ENCODE results near the gene GNG12.

GNG12 gene

GRCh38 chr1:67777440-67777839 lies 55.8 kb downstream of the GNG12 start:
- DNase-seq: no peak

DNA sequence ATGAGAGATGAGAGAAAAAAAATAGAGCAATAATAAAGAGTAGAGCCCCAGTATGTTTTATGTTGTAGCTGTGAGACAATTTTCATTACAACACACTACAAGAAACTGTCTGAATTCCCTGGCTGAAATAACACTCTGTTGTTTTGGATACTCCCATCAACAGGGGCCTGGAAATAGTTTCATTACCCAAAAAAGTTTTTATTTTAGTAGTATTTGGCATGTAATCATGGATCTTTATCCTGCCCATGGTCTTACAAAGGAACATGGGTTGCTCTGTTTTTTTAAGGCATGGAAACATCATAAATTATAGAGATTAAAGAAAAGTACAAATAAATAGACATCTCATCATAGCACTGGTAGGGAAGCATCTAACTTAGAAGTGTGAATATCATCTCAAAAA lies 56.3 kb downstream of the GNG12 start:
- no peak for DNase-seq

DNA sequence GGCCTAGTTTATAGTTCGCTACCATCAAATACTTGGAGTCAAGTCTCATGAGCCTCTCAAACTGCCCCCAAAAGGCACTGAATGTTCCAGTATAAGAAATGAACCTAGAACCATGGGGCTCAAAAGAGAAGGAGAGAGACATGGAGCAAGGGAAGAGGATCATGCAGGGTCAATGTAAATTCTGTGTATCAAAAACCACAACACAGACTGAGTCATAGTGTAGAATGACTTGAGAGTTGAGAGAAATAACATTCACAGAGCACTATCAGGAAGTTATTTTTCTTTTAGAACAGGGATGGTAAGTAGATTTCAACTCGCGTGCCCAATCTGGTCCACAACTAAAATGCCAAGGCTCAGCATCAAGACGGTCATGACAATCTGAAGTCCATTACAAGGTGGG lies 59.8 kb downstream of the GNG12 start:
- DNase-seq: no peak

GRCh38 chr1:67771749-67772148 lies 61.5 kb downstream of the GNG12 start:
- no peak for DNase-seq

DNA sequence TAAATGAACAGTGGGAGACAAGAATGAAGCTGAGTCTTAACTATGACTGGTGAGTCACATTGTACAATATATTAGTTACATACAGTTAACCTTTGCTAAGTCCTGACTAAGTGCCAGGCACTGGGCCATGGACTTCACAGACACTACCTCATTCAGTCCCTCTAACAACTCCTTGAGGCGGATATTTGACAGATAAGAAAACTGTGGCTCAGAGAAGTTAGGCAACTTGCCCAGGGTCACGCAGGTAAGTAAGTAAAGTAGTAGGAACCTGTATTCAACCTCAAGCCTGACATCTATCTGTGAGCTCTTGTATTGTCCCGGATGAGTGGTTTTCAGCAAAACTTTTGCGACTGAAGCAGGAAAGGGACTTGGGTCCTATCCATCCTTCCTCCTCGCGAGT lies 62.1 kb downstream of the GNG12 start:
- DNase-seq: no peak

DNA sequence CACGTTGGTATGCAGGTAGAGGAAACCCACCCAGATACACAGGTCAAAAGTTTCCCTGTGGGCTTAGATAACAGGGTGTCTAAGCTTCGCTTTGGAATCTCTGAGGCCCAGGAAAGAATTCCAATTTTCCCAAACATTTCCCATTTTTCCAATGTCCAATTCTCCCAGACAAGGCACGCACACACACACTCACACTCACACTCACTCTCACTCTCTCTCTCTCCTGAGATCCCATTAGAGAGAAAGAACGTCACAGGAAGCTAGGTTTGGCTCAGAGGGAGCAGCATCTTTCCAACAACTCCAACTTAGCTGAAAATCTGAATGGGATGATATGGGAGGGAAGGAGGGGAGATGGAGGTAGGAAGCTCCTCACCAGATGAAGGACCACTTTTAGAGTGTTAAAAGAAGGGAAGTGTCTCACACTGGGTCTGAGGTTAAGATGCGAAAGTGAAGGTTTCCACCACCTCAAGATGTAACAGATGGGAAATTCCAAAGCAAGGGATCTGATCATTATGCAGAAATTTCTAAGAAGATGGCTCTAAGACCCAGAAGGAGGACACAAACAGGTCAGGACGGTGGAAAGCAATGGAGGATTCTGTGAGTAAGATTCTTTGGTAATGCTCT lies 63.5 kb downstream of the GNG12 start:
- no peak for DNase-seq

DNA sequence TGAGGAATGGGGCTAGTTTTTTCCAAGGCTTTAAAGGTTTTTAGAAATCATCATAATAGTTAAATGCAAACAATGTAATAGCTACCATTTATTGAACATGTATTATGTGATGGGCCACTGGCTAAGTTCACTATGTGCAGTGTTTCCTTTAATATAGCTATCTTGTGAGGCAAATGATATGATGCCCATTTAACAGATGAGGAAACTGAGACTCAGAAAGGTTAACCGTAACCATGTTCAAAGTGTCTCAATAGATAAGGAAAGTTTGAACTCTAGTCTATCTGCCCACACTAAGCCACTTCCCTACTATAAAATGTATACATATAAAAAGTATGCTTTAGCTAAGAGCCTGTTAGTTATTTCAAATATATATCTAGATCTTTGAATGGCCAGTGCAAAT lies 64.8 kb downstream of the GNG12 start:
- DNase-seq: no peak

- DNase-seq: peak; percentile 14
These were observed 66.0 kb downstream of the GNG12 start for GRCh38 chr1:67767103-67767782.

DNA sequence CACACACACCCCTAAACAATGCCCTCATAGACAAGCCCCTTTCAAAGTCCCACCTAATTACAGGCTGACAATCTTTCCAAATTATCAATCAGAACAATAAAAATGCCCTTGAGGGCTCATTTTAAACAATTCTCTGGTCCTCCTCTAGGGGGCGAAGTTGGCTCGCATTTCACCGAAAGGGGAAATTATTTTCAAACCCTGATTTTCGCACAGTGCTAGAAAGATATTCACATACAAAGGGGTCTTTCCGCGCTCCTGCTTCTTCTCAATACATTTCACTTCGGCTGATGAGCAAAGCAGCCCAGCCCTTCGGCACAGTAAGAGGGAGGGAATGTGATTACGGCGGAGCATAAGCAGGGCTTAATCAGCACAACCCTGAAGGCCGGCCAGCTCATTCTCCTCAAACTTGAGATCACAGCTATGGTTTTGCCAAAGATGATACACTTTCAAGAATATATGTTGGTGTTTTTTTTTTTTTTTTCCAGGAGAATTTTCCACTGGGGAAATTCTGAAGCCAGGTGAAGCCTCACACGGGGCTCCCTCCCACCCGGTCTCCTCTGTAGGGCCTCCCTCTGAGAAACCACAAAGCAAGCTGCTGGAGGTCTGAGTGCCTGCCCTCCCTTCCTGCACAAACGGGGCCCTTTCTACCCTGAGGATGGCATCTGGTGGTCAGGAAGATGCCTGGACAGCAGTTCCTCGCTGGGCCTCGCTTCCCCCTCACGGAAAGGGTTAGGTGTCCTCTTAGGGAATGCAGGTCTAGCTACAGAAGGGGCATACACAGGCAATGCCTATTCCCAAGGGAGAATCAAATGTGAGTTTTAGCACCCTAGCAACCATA lies 66.9 kb downstream of the GNG12 start:
- DNase-seq: peak; percentile 79

GRCh38 chr1:67764633-67765032 lies 68.6 kb downstream of the GNG12 start:
- DNase-seq: peak; percentile 65

DNA sequence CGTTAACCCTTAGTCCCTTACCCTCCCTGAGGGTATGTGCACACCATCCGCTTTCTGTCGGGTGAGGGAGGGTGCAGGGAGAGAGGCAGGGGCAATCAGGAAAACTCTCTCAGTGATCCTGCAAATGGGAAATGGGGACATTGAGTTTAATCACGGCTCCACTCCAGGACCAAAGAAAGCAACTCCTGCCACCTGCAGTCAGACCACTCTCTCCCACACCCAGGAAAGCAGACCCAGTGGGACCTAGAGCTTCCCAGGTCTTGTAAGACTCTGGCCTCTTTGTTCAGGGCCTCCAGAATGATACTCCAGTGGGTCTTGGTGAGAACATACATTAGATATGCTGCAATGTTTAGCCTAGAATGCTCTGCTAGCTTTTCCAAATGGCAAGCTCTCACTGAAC lies 71.5 kb downstream of the GNG12 start:
- DNase-seq: no peak

DNA sequence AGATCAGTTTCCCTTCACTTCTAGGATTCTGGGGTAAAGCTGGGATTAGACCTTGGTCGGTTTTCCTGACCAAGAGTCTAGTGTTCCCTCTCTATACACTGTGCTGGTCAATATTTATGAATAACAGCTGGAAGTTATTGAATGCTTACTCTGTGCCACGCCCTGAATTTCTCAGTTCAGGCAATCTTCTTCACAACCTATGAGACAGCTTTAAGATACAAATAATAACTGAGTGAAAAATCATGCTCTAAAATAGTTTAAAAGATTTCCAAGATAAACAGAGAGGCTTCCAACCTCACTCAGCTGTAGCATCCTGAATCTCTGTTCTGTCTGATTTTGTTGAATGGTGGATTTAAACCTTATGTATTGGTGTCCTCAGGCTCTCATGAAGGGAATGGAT lies 72.2 kb downstream of the GNG12 start:
- DNase-seq: no peak

DNA sequence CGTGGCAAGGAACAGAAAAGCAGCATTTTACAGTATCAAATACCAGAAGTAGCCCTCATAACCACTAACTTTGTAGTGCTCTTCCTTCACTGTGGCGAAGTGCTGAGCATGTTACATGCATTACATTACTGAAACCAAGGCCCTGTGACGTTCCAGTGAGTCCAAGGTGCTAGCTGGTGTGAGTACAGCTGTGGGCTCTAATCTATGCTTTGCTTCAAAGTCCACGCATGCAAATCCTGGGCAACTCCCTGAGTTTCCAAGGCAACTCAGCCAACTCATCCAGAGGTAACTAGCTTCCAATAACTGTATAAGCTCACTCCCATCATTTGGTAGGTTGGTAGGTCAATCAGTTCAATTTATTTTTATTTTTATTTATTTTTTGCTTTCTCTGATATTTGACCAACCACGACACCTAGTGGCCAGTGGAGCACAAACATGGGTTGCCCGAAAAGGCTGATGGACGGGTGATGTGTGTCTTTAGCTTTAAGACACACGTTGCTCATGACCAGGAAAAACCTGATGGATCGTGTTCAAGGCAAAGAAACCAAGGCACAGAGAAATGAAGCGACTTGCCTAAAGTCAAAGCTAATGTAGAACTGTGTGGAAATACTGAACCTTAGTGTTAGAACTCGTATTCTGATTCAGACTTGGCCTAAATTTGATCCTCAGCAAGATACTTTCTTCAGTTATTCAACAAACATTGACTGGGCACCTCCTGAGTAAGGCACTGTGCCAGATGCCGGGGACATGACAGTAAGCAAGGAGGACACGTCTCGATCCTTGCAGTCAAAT lies 73.0 kb downstream of the GNG12 start:
- DNase-seq: peak; percentile 60

DNA sequence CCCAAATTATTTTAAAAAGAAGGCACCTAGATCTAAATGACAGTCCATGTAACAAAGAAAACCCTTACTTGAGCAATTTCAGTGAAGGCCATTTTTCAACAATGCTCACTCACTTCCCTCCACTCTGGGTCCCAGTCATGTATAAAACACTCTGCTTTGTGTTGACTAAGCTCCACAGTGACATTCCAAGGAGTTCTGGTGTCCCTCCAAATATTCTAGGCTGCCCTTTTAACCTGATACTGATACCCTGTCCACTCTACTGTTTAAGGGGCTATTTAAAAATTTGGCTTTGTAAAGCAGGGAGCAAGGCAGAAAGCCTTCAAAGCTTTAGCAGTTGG lies 73.6 kb downstream of the GNG12 start:
- no peak for DNase-seq

- DNase-seq: no peak
These were observed 74.2 kb downstream of the GNG12 start for GRCh38 chr1:67759066-67759465.

GRCh38 chr1:67755619-67756018 lies 77.6 kb downstream of the GNG12 start:
- DNase-seq: peak; percentile 36

- DNase-seq: no peak
These were observed 78.1 kb downstream of the GNG12 start for GRCh38 chr1:67755160-67755559.

DNA sequence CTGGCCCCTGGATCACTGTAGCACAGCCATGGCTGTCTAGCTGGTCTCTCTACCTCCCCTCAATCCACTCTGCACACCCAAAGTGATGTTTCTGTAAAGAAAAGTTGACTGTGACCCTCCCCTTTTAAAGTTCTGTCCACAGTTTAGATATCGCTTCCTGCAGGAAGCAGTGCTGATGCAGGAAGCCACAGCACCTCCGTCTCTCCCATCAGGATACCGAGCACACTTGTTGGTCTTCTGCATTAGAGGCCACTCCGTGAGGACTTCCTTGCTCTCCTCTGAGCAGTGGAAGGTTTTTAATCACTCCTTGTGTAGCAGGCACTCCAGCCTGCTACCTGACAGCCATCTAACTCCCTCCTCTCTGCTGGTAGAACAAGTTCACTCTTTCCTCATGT lies 78.7 kb downstream of the GNG12 start:
- no peak for DNase-seq

GRCh38 chr1:67753776-67754525 lies 79.3 kb downstream of the GNG12 start:
- no peak for DNase-seq

GRCh38 chr1:67752306-67752705 lies 81.0 kb downstream of the GNG12 start:
- no peak for DNase-seq

DNA sequence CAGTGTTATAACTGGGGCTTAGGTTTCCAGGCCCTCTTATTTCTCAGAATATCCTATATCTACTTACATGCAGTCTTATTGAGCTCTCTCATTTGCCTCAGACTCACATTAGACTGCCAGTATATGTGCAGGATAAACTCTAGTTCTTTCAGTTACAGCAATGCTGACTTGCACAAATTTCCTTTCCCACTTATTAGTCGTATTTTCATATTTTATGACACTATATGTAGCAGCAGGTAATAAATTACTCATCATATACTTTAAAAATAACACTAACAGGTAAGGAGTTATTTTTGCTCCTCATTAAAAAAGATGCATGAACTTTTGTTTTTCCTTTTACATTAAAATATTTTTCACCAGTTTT lies 82.6 kb downstream of the GNG12 start:
- DNase-seq: no peak

- DNase-seq: peak; percentile 38
These were observed 83.2 kb downstream of the GNG12 start for GRCh38 chr1:67749844-67750690.
